KMS-11 (cell line): ENCODE measurements around the gene MIDN.

ENCODE experiments used
- H2AFZ ChIP-seq: fragments of 200-600 bp; sonication (generic); 2 replicates; pipeline ENCODE4 v1.6.1; 2016; ENCODE audit warnings: antibody characterized with exemption, mixed run types, low read depth
- H3K27ac ChIP-seq: fragments of 200-600 bp; sonication (generic); 2 replicates; pipeline ENCODE4 v1.6.1; 2016; ENCODE audit warnings: mild to moderate bottlenecking, mixed run types
- H3K27me3 ChIP-seq: fragments of 200-600 bp; sonication (generic); 2 replicates; pipeline ENCODE4 v1.6.1; 2017; ENCODE audit warnings: mild to moderate bottlenecking, low read depth, mixed run types, moderate library complexity; ENCODE audit not compliant: insufficient read depth
- H3K36me3 ChIP-seq: fragments of 200-600 bp; sonication (generic); 2 replicates; pipeline ENCODE4 v1.6.1; 2017; ENCODE audit warnings: mild to moderate bottlenecking, mixed run types; ENCODE audit not compliant: insufficient read depth
- H3K4me1 ChIP-seq: fragments of 200-600 bp; sonication (generic); 2 replicates; pipeline ENCODE4 v1.6.1; 2016; ENCODE audit warnings: mild to moderate bottlenecking, low read depth, mixed run types; ENCODE audit not compliant: poor library complexity, severe bottlenecking
- H3K4me2 ChIP-seq: fragments of 200-600 bp; sonication (generic); 2 replicates; pipeline ENCODE4 v1.7.0; 2016; ENCODE audit warnings: mild to moderate bottlenecking, mixed run types
- H3K4me3 ChIP-seq: fragments of 200-600 bp; sonication (generic); IDR thresholded peaks from 2 replicates; pipeline ENCODE4 v1.6.1; 2017; ENCODE audit warnings: low read depth, low read length, mixed read lengths; ENCODE audit not compliant: insufficient read depth
- H3K79me2 ChIP-seq: fragments of 200-600 bp; sonication (generic); 2 replicates; pipeline ENCODE4 v1.6.1; 2016; ENCODE audit warnings: low read depth, mixed run types; ENCODE audit not compliant: insufficient read depth
- H3K9ac ChIP-seq: fragments of 200-600 bp; sonication (generic); 2 replicates; pipeline ENCODE4 v1.6.1; 2016; ENCODE audit warnings: mild to moderate bottlenecking, mixed run types
- H4K20me1 ChIP-seq: fragments of 200-600 bp; sonication (generic); 2 replicates; pipeline ENCODE4 v1.6.1; 2016; ENCODE audit warnings: mild to moderate bottlenecking, mixed run types; ENCODE audit not compliant: insufficient read depth
- TF ChIP-seq, protein P1 (sequence below): fragments of 200-600 bp; sonication (generic); conservative IDR thresholded peaks from 2 replicates; pipeline ENCODE4 v1.6.1; 2017; ENCODE audit warnings: low read depth, mild to moderate bottlenecking, antibody characterized with exemption, low read length, moderate library complexity, mixed read lengths

MIDN gene

GRCh38 chr19:1266916-1267476 lies 18.6 kb downstream of the MIDN start:
- TF ChIP-seq, protein P1, sequence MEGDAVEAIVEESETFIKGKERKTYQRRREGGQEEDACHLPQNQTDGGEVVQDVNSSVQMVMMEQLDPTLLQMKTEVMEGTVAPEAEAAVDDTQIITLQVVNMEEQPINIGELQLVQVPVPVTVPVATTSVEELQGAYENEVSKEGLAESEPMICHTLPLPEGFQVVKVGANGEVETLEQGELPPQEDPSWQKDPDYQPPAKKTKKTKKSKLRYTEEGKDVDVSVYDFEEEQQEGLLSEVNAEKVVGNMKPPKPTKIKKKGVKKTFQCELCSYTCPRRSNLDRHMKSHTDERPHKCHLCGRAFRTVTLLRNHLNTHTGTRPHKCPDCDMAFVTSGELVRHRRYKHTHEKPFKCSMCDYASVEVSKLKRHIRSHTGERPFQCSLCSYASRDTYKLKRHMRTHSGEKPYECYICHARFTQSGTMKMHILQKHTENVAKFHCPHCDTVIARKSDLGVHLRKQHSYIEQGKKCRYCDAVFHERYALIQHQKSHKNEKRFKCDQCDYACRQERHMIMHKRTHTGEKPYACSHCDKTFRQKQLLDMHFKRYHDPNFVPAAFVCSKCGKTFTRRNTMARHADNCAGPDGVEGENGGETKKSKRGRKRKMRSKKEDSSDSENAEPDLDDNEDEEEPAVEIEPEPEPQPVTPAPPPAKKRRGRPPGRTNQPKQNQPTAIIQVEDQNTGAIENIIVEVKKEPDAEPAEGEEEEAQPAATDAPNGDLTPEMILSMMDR: peak; percentile 92
- H3K9ac ChIP-seq: peak overlapping the region; percentile 41; the same call in 1 of the 2 replicates
- H3K4me1 ChIP-seq: peaks cover 41% of the 10 kb centered on the region
- H3K4me3 ChIP-seq: no peak overlapping the region
- peak overlapping the region; percentile 80 for H3K4me2 ChIP-seq
- H3K27me3 ChIP-seq: no peaks in the 10 kb centered on the region
- H3K36me3 ChIP-seq: no peaks in the 10 kb centered on the region
- peaks cover 25% of the 10 kb centered on the region for H3K79me2 ChIP-seq
- peak overlapping the region; percentile 73 for H2AFZ ChIP-seq
- H4K20me1 ChIP-seq: no peaks in the 10 kb centered on the region
- H3K27ac ChIP-seq: 0 out of 2 replicates have a peak overlapping the region, but pooled peaks have one; percentile 15

DNA sequence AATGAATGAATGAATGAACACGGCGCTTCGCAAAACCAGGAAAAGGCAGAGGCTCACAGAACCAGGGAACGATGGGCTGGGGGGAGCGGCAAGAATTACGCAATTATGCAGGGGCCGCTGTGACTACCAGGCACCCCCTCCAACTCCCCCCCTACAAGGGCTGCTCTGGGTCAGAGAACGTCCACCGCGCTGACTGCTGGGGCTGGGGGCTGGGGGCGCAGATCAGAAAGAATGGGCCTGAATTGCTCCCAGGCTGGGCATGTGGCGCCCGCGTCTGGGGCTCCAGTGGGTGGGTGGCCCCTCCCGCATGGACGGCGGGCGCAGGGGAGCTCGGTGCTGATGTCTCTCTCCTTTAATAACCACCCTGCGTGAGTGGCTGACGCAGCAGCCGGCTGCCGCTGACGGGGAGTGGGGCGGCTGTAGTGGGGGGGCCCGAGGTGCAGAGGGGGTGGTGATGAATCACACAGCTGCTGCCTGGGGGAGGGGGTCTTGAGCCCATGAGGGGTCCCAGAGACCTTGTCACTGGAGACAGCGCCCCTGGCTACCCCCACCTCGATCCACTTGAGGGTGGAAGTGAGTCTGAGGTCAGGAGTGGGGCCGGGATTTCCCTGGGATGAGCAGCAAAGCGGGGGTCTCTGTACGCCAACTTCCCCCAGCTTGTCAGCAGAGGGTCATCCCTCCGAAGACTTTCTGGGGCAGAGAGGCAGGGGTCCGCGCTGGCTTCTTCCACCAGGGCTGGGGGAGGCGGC lies 19.3 kb downstream of the MIDN start:
- H3K9ac ChIP-seq: no peak overlapping the region
- TF ChIP-seq, protein P1: no peak
- H3K4me3 ChIP-seq: no peak overlapping the region
- H3K4me1 ChIP-seq: peaks cover 35% of the 10 kb centered on the region
- 0 out of 2 replicates have a peak, but pooled peaks cover 7% of the 10 kb centered on the region for H3K36me3 ChIP-seq
- H4K20me1 ChIP-seq: no peaks in the 10 kb centered on the region
- H3K27ac ChIP-seq: no peak overlapping the region
- H3K4me2 ChIP-seq: peak overlapping the region; percentile 80
- peaks cover 31% of the 10 kb centered on the region for H3K79me2 ChIP-seq
- no peaks in the 10 kb centered on the region for H3K27me3 ChIP-seq
- H2AFZ ChIP-seq: no peak overlapping the region

DNA sequence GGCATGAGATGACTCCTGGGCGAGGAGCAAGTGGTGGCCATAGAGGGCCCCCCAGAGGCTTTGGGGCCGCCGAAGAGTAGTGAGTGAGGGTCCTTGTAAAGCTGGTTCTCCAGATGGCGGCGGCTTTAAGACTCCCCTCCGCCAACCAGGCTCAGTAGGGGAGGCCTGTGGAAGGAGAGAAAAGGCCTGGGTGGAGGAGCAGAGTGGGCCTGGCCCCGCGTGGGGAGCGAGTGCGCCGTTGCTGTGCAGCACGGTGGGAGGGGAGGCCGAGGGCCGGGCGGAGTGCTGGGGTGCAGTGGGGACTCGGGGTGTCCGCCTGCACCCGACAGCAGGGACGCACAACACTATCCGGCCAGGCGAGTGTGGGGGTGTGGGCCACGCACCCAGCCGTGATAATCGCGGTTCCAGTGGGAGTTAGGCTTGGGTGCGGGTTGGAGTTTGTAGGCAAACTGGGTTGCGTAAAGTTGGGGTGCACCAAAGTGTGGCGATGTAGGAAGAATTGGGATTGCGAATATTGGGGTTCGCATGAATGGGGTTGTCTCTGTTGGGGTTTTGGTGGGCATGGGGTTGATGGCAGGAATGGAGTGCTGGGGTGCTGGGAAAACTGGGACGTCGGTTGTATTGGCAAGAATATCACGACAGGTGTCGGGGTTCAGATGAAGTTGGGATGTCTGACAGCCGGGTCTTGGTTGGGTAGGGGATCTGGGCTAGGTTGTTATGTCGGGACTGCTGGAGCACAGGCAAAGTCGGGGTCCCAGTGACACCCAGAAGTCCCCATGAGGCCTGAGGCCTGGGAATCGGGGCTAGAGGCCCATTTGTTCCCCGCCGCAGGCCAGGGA lies 20.1 kb downstream of the MIDN start:
- Histone ChIP-seq H3K4me3 (no peak overlapping the region), H3K4me2 (peak overlapping the region; percentile 72), H3K4me1 (peaks cover 35% of the 10 kb centered on the region), H3K9ac (no peak overlapping the region), H3K27ac (no peak overlapping the region), H4K20me1 (no peaks in the 10 kb centered on the region), H3K27me3 (no peaks in the 10 kb centered on the region), H3K36me3 (peaks cover 14% of the 10 kb centered on the region; the same call in 1 of the 2 replicates), H3K79me2 (peaks cover 36% of the 10 kb centered on the region), H2AFZ (peak overlapping the region; percentile 36; the same call in 1 of the 2 replicates)
- TF ChIP-seq, protein P1: no peak

DNA sequence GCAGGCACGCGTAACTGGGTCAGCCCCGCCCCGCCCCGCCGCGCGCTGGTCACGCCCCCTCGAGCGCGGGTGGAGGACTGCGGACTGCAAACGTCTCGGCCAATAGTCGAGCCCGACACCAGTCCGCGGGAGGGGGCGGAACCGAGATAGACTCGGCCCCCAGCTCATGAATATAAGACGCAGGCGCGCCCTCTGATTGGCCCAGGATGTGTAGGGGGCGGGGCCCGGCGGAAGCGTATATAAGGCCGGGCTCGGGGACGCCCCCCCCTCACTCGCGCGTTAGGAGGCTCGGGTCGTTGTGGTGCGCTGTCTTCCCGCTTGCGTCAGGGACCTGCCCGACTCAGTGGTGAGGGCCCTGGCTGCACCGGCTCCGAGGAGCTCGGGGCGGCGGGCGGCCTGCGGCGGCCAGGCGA lies 20.7 kb downstream of the MIDN start, which contains the start of gene CIRBP:
CIRBP (plus strand) TSS at position 268 of the 413 bp plus-strand sequence. CDS start 1,602 bp downstream, outside the sequence.
- H2AFZ ChIP-seq: peak within 1 kb of the TSS; percentile 36; the same call in 1 of the 2 replicates
- TF ChIP-seq, protein P1: no peak
- peaks cover 35% of the 10 kb centered on the region for H3K4me1 ChIP-seq
- H3K9ac ChIP-seq: peak within 1 kb of the TSS; percentile 72
- peaks cover 36% of the 10 kb centered on the region for H3K79me2 ChIP-seq
- H3K4me2 ChIP-seq: peak within 1 kb of the TSS; percentile 95
- H3K36me3 ChIP-seq: peaks cover 21% of the 10 kb centered on the region; the same call in 1 of the 2 replicates
- peak within 1 kb of the TSS; percentile 81 for H3K27ac ChIP-seq
- no peaks in the 10 kb centered on the region for H4K20me1 ChIP-seq
- no peaks in the 10 kb centered on the region for H3K27me3 ChIP-seq
- peak within 1 kb of the TSS; percentile 50 for H3K4me3 ChIP-seq
